HEK293T (cell line): ENCODE results near the gene PAQR8.

Experiments used
- CTCF ChIA-PET: fragments of 350-600 bp; formaldehyde crosslinking; extraction: SDS; loops from one replicate; lab custom pipeline; 2021; ENCODE audit warnings: antibody characterized with exemption, inconsistent platforms; lab: Yijun Ruan, JAX
- POLR2A ChIA-PET: fragments of 350-600 bp; formaldehyde crosslinking; extraction: SDS; loops from one replicate; lab custom pipeline; 2020; ENCODE audit warnings: antibody characterized with exemption, inconsistent platforms; lab: Yijun Ruan, JAX
- DNase-seq: peaks from one replicate; pipeline ENCODE4 v3.0.0; 2012; ENCODE audit warnings: mixed read lengths; ENCODE audit errors: extremely low spot score
- ARNT ChIP-seq: fragments of 450-650 bp; IDR thresholded peaks from 2 replicates; pipeline ENCODE4 v1.6.1; 2017; ENCODE audit warnings: mild to moderate bottlenecking
- BHLHE40 ChIP-seq: fragments of 450-650 bp; IDR thresholded peaks from 2 replicates; pipeline ENCODE4 v1.6.1; 2016; ENCODE audit warnings: mild to moderate bottlenecking, moderate library complexity, borderline replicate concordance
- CTBP1 ChIP-seq: fragments of 450-650 bp; IDR thresholded peaks from 2 replicates; pipeline ENCODE4 v1.6.1; 2016; ENCODE audit warnings: borderline replicate concordance
- ELF4 ChIP-seq: fragments of 450-650 bp; IDR thresholded peaks from 2 replicates; pipeline ENCODE4 v1.6.1; 2017; ENCODE audit warnings: antibody characterized with exemption
- FOXA1 ChIP-seq: fragments of 450-650 bp; IDR thresholded peaks from 2 replicates; pipeline ENCODE4 v1.6.1; 2016; ENCODE audit warnings: mild to moderate bottlenecking
- FOXK2 ChIP-seq: fragments of 450-650 bp; IDR thresholded peaks from 2 replicates; pipeline ENCODE4 v1.6.1; 2016; ENCODE audit warnings: mild to moderate bottlenecking
- FOXM1 ChIP-seq: fragments of 450-650 bp; IDR thresholded peaks from 2 replicates; pipeline ENCODE4 v1.6.1; 2017; ENCODE audit warnings: mild to moderate bottlenecking, borderline replicate concordance
- HDGF ChIP-seq: fragments of 450-650 bp; IDR thresholded peaks from 2 replicates; pipeline ENCODE4 v1.6.1; 2017; ENCODE audit warnings: antibody characterized with exemption, borderline replicate concordance
- L3MBTL2 ChIP-seq: fragments of 450-650 bp; conservative IDR thresholded peaks from 2 replicates; pipeline ENCODE4 v1.6.1; 2016; ENCODE audit warnings: mild to moderate bottlenecking
- LEF1 ChIP-seq: fragments of 450-650 bp; IDR thresholded peaks from 2 replicates; pipeline ENCODE4 v1.6.1; 2017; ENCODE audit warnings: mild to moderate bottlenecking, borderline replicate concordance
- NFRKB ChIP-seq: fragments of 450-650 bp; IDR thresholded peaks from 2 replicates; pipeline ENCODE4 v1.6.1; 2016; ENCODE audit warnings: mild to moderate bottlenecking, moderate library complexity
- SP1 ChIP-seq: fragments of 450-650 bp; IDR thresholded peaks from 2 replicates; pipeline ENCODE4 v1.6.1; 2017
- SUZ12 ChIP-seq: fragments of 450-650 bp; IDR thresholded peaks from 2 replicates; pipeline ENCODE4 v1.6.1; 2016; ENCODE audit warnings: mild to moderate bottlenecking
- TARDBP ChIP-seq: fragments of 450-650 bp; IDR thresholded peaks from 2 replicates; pipeline ENCODE4 v1.6.1; 2016
- ZNF384 ChIP-seq: fragments of 450-650 bp; IDR thresholded peaks from 2 replicates; pipeline ENCODE4 v1.6.1; 2016
- TF ChIP-seq, protein P1 (sequence below): fragments of 450-650 bp; IDR thresholded peaks from 2 replicates; pipeline ENCODE4 v1.6.1; 2016

PAQR8 gene

DNA sequence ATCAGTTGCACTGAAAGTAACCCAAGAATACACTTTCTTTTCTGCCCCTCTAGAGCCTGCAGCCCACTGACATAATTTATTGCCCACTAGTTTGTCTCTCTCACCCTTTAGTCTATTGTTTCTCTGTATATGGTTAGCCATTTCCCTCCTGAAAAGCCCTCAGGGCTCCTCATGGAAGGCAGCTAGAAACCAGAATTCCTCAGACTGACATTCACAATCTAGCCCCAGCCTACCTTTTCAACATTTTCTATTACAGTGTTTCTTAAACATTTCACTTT is 21.4 kb upstream of the PAQR8 start:
- POLR2A ChIA-PET, result interaction anchor here (1.4 kb wide), 1 partner anchor 22 kb away, joined by 8 read pairs; the partner anchor contains the start of gene PAQR8
- DNase-seq, result no peak
- CTCF ChIA-PET, result interaction anchor here (0.6 kb wide), 1 partner anchor 368 kb away, joined by 3 read pairs; no protein-coding TSS in a partner anchor
- no peak for TF ChIP-seq L3MBTL2
- TF ChIP-seq, protein P1, sequence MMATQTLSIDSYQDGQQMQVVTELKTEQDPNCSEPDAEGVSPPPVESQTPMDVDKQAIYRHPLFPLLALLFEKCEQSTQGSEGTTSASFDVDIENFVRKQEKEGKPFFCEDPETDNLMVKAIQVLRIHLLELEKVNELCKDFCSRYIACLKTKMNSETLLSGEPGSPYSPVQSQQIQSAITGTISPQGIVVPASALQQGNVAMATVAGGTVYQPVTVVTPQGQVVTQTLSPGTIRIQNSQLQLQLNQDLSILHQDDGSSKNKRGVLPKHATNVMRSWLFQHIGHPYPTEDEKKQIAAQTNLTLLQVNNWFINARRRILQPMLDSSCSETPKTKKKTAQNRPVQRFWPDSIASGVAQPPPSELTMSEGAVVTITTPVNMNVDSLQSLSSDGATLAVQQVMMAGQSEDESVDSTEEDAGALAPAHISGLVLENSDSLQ, result peak; percentile 86

DNA sequence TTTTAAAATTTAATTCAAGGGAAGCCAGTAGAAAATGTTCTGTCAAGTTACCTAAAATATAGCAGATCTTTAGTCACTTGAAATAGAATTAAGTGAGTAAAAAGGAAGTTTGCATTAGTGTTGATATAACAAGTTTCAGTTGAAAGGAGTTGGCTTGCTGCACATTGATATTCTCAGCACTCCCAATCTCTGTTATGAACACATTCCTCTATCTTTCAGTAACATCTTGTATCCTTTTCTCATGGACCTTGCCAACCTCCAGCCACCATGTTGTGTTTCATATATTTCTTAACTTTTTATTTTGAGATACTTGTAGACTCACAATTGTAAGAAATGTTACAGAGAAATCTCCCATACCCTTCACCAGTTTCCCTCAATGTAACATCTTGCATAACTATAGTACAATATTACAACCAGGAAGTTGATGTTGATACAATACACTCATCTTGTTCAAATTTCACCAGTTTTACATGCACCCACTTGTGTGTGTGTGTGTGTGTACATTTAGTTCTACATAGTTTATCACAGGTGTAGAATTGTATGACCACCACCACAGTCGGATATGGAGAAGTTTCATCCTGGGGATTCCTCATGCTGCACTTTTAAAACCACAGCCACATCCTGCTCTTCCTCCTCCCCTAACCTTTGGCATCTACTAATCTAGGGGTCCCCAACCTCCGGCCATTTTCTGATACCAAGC is 20.2 kb upstream of the PAQR8 start:
- DNase-seq, result no peak
- ChIA-PET POLR2A (no interaction called here), CTCF (no interaction called here)
- TF ChIP-seq ARNT (no peak), FOXM1 (no peak)

DNA sequence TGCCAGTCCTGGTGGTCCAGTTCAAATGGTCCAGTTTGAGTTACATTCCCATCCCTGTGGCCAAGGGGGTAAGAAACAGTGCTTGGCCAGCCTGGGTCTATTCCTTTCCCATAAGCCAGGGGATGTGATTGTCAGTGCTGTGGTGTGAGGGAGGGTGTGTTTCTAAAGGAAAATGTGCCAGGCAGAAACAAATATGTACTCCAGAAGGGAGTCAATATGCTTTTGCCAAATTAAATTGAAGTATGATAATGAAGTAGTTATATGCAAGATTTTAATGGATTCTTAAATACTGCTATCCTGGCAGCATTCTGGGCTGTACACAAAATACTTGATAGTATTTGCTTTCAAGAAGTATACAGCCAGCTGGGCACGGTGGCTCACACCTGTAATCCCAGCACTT is 16.6 kb upstream of the PAQR8 start:
- DNase-seq, result no peak
- TF ChIP-seq HDGF (no peak), LEF1 (no peak), FOXM1 (no peak), SP1 (no peak), FOXA1 (no peak), ARNT (no peak), SUZ12 (no peak), ELF4 (no peak), BHLHE40 (no peak), L3MBTL2 (no peak), NFRKB (no peak), ZNF384 (no peak), FOXK2 (no peak), TARDBP (no peak), CTBP1 (no peak)
- TF ChIP-seq, protein P1, result no peak
- POLR2A ChIA-PET, result no interaction called here
- CTCF ChIA-PET, result no interaction called here

DNA sequence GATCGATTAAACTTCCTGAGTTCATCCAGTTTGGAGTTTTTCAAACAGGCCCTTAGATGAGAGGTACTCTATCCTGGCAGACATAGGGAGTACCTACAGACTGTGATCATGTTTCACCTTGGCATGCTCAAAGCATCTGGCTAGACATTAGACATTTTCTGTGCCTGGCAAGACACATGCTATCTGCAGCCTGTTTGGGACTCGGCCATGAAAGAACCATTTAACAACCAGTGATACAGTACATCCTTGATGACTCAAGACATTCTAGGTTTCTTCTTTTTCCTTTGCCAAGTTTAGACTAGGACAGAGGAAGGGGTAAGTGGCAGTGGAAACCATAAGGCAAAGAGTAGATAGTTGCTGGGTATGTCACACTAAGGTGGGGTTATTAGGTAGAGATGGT is 15.4 kb upstream of the PAQR8 start:
- ChIA-PET POLR2A (no interaction called here), CTCF (no interaction called here)
- TF ChIP-seq SUZ12, result no peak
- TF ChIP-seq ZNF384, result no peak
- TF ChIP-seq TARDBP, result no peak
- no peak for TF ChIP-seq FOXK2
- TF ChIP-seq SP1, result no peak
- TF ChIP-seq ELF4, result no peak
- no peak for TF ChIP-seq FOXA1
- TF ChIP-seq BHLHE40, result no peak
- no peak for TF ChIP-seq CTBP1
- TF ChIP-seq NFRKB, result no peak
- no peak for TF ChIP-seq HDGF
- DNase-seq, result no peak

DNA sequence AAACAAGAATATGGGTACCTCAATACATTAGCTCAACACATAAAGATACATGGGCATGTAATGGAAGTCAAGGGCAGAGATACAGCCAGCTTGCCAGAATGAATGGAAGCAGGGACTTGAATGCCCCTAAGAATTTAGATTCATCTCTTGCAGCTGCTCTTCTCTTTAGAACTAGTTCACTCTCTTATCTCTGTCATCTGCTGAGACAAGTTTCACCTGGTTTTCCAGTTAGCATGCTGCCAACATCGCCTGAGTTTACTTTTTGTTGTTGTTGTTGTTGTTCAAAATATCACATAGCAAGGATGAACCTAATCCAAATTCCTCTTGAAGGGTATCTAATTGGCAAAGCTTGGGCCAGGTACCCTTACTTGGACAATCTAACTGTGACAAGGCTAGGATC is 14.1 kb upstream of the PAQR8 start:
- ChIA-PET CTCF (no interaction called here), POLR2A (interaction anchor here (0.6 to 1.7 kb wide), 3 partner anchors 14 to 212 kb away, joined by 3 to 5 read pairs (median 4); partner anchors contain the start of genes MCM3 and PAQR8)
- no peak for TF ChIP-seq NFRKB
- no peak for TF ChIP-seq SP1
- TF ChIP-seq ELF4, result no peak
- TF ChIP-seq, protein P1, result no peak
- TF ChIP-seq SUZ12, result no peak
- TF ChIP-seq FOXA1, result no peak
- no peak for TF ChIP-seq FOXK2
- no peak for DNase-seq

DNA sequence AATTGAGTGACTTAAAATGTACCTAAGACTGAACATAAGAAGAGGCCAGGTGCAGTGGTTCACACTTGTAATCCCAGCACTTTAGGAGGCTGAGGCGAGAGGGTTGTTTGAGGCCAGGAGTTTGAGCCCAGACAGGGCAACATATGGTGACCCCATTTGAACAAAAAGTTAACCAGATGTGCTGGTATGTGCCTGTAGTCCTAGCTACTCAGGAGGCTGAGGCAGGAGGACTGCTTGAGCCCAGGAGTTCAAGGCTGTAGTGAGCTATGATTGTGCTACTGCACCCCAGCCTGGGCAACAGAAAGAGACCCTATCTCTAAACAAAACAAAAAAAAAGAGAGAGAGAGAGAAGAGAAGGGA is 10.1 kb upstream of the PAQR8 start:
- CTCF ChIA-PET, result interaction anchor here (0.7 kb wide), 1 partner anchor 68 kb away, joined by 3 read pairs; no protein-coding TSS in a partner anchor
- no peak for TF ChIP-seq FOXA1
- TF ChIP-seq, protein P1, result no peak
- no peak for TF ChIP-seq BHLHE40
- TF ChIP-seq CTBP1, result no peak
- TF ChIP-seq L3MBTL2, result no peak
- no peak for TF ChIP-seq NFRKB
- no peak for TF ChIP-seq ELF4
- no peak for TF ChIP-seq ZNF384
- no peak for TF ChIP-seq ARNT
- TF ChIP-seq HDGF, result no peak
- no peak for TF ChIP-seq FOXK2
- TF ChIP-seq SP1, result no peak
- no peak for TF ChIP-seq FOXM1
- no peak for TF ChIP-seq SUZ12
- TF ChIP-seq LEF1, result no peak
- DNase-seq, result no peak
- POLR2A ChIA-PET, result interaction anchor here (0.8 to 2.7 kb wide), 4 partner anchors 11 to 67 kb away, joined by 3 to 19 read pairs (median 7); partner anchors contain the start of genes MCM3 and PAQR8
